ENCODE data around the gene PCSK6.
"Not testable (repeated sequence)": the region's sequence is repeated elsewhere in the genome, so short reads cannot be mapped to it uniquely, and the experiment has no call there.

The PCSK6 gene

DNA sequence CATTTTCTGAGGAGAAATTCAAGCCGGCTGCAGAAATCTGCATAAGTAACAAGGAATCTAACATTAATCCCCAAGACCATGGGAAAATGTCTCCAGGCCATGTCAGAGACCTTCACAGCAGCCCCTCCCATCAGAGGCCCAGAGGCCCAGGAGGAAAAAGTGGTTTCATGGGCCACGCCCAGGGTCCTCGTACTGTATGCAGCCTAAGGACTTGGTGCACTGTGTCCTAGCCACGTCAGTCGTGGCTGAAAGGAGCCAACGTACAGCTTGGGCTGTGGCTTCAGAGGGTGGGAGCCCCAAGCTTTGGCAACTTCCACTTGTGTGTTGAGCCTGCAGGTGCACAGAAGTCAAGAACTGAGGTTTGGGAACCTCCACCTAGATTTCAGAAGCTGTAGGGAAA lies 73.0 kb downstream of the PCSK6 start:
- not testable (repeated sequence) for H3K4me3 Mint-ChIP-seq; H3K27ac Mint-ChIP-seq; H3K36me3 Mint-ChIP-seq; H3K9me3 Mint-ChIP-seq (ENCODE audit: low read depth); H3K27me3 Mint-ChIP-seq; H3K4me1 Mint-ChIP-seq (ENCODE audit: low read depth)

DNA sequence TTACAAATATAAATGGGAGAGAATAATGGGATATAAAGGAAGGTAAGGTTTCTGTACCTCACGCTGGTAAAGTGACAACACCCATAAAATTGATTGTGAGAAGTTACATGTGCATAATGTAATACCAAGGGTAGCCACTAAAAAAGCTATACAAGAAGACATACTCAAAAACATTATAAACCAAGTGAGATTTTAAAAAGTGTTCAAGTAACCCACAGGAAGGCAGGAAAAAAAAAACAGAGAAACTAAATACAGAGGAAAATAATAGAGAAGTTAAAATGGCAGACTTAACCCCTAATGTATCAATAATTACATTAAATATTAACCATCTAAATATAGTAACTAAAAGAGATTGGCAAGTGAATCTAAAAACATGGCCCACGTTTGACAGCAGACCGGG lies 76.3 kb downstream of the PCSK6 start:
- H3K27me3 Mint-ChIP-seq: peaks cover 2% of the 10 kb centered on the region
- no peaks in the 10 kb centered on the region for H3K4me1 Mint-ChIP-seq (ENCODE audit: low read depth)
- H3K4me3 Mint-ChIP-seq: no peak overlapping the region
- H3K9me3 Mint-ChIP-seq (ENCODE audit: low read depth): no peaks in the 10 kb centered on the region
- H3K36me3 Mint-ChIP-seq: no peaks in the 10 kb centered on the region
- H3K27ac Mint-ChIP-seq: no peak overlapping the region

DNA sequence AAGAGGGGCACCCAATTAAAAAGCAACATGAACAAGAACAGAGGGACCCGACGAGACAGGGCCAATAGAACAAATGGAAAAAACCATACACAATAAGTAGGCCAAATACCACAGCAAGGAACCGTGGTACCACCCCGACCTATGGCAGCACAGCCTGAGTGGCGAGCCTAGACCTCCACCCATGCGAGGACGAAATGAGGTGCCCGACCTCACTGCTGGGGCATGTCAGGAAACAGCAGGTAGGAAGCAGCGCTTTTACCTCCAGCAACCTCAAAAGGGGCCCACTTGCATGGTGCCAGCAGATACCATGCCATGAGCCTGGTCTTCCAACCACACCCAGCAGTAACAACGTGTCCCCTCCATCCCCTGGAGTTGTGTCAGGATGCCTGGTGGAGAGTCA lies 77.9 kb downstream of the PCSK6 start:
- H3K4me1 Mint-ChIP-seq (ENCODE audit: low read depth): peaks cover 6% of the 10 kb centered on the region
- no peak overlapping the region for H3K27ac Mint-ChIP-seq

DNA sequence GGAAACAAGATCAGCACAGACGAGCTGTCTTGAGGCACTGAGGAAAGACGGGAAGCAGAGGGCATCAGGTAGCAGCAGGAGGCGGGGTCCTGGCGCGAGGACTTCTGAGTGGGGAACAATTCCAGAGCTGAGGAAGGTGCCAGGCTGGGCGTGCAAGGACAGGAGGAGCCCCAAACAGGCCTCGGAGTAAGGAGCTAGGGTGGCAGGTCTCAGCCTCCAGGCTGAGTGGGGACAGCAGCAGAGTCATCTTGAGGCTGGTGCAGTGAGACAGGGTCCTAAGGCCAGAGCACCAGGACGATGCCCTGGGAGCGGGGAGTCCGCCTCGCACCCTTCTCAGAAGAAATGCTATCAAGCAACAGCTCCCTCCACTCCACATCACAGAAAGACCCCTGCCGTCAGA lies 78.4 kb downstream of the PCSK6 start:
- Mint-ChIP-seq H3K27ac (no peak overlapping the region), H3K9me3 (ENCODE audit: low read depth) (no peaks in the 10 kb centered on the region), H3K27me3 (peaks cover 3% of the 10 kb centered on the region), H3K4me3 (no peak overlapping the region), H3K36me3 (no peaks in the 10 kb centered on the region), H3K4me1 (ENCODE audit: low read depth) (peaks cover 6% of the 10 kb centered on the region)

More for the DNA sequence above, 77.9 kb downstream of the PCSK6 start:
- H3K36me3 Mint-ChIP-seq: no peaks in the 10 kb centered on the region
- peaks cover 4% of the 10 kb centered on the region for H3K27me3 Mint-ChIP-seq
- H3K9me3 Mint-ChIP-seq (ENCODE audit: low read depth): no peaks in the 10 kb centered on the region
- H3K4me3 Mint-ChIP-seq: no peak overlapping the region

DNA sequence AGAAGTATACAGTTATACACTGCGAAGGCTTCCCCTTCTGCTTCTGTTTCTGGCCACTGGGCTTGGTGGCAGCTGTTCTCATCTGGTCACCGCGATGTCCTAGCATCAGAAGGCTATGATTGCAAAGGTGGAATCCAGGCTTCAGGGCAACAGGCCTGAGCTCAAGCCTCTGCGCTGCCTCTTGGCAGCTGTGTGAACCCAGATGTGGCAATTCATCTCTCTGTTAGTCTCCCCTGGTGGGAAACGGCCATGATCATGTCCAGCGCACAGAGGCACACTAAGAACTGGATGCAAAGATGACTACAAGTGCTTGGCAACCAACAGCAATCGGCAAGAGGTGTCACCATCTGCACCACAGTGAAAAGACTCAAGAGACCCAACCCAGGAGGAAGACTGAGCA lies 78.9 kb downstream of the PCSK6 start:
- no peak overlapping the region for H3K4me3 Mint-ChIP-seq
- H3K27me3 Mint-ChIP-seq: peaks cover 2% of the 10 kb centered on the region
- no peaks in the 10 kb centered on the region for H3K36me3 Mint-ChIP-seq
- H3K4me1 Mint-ChIP-seq (ENCODE audit: low read depth): peaks cover 6% of the 10 kb centered on the region
- H3K9me3 Mint-ChIP-seq (ENCODE audit: low read depth): no peaks in the 10 kb centered on the region
- H3K27ac Mint-ChIP-seq: no peak overlapping the region

DNA sequence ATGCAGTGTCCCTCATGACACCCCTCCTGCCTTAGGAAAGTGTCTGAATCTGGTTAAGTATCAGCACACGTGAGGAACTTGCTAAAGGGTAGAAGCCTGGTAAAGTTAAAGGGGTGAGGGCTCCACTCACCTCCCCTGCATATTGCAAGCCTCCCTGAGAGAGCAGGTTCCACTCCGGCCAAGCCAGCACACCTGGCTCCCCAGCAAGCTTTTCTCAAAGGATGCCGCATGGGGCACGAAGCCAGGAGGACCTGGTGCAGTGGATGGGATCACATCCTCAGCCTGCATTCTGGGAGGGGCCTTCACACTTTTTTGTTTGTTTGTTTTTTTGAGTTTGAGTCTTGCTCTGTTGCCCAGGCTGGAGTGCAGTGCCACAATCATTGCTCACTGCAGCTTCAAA lies 79.9 kb downstream of the PCSK6 start:
- H3K27ac Mint-ChIP-seq: no peak overlapping the region
- H3K27me3 Mint-ChIP-seq: peaks cover 2% of the 10 kb centered on the region
- H3K4me3 Mint-ChIP-seq: no peak overlapping the region
- peaks cover 6% of the 10 kb centered on the region for H3K4me1 Mint-ChIP-seq (ENCODE audit: low read depth)
- no peaks in the 10 kb centered on the region for H3K9me3 Mint-ChIP-seq (ENCODE audit: low read depth)
- H3K36me3 Mint-ChIP-seq: no peaks in the 10 kb centered on the region

DNA sequence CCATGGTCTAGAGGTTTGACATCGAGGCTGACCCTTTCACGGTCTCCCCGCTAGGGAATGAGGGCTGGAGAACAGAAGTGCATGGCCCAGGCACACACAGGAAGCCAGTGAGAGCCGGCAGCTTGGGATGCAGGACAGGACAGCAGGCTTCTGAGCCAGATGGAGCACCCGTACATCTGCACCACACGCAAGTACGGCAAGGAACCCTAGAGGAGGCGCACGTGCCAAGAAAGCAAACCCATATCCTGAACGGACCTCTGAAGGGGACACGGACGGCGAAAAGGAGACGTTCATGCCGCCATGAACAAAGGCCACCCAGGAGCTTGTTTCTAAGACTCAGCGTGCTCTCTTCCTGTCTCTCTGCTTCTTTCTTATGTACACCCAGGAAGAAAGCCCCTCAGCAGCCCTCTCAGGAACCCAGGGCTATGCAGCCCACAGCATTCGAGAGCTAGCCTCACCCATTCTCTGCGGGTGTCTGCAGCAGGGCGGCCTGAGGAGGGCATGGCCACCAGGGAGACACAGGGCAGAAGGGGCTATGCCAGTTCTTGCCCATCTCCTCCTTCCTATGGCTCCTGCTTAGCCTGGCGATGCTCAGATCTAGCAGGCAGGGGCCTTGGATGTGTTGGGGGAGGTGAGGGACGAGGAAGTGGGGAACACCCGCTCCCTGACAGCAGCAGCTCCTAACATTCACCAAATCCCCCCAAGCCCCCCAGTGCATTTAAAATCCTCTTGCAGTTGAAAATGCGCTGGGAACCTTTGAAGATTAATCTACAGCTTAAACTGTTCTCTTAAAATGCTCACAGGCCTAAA lies 81.3 kb downstream of the PCSK6 start:
- H3K9me3 Mint-ChIP-seq (ENCODE audit: low read depth): no peaks in the 10 kb centered on the region
- peaks cover 2% of the 10 kb centered on the region for H3K27me3 Mint-ChIP-seq
- no peak overlapping the region for H3K4me3 Mint-ChIP-seq
- H3K27ac Mint-ChIP-seq: no peak overlapping the region
- peaks cover 6% of the 10 kb centered on the region for H3K4me1 Mint-ChIP-seq (ENCODE audit: low read depth)
- H3K36me3 Mint-ChIP-seq: no peaks in the 10 kb centered on the region

DNA sequence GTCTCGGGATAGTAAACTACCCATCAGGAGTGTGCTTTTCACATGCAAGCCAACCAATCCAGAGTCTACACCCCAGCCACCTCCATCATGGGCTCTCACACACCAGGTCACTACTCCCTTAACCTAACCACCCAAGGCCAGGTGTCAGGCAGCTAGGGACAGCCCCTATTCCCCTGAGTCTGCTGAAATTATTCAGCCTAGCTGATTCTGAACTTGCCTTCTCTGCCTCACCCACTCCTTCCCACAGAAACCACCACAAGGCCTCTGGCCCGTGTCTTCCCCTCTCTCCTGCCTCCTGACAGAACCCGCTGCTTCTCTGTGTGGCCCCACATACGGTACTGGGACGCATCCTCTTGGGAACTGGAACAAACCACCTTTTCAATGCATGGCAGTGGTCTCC lies 82.1 kb downstream of the PCSK6 start:
- H3K4me3 Mint-ChIP-seq: no peak overlapping the region
- H3K9me3 Mint-ChIP-seq (ENCODE audit: low read depth): no peaks in the 10 kb centered on the region
- no peaks in the 10 kb centered on the region for H3K36me3 Mint-ChIP-seq
- peaks cover 2% of the 10 kb centered on the region for H3K27me3 Mint-ChIP-seq
- H3K4me1 Mint-ChIP-seq (ENCODE audit: low read depth): peaks cover 6% of the 10 kb centered on the region
- no peak overlapping the region for H3K27ac Mint-ChIP-seq

DNA sequence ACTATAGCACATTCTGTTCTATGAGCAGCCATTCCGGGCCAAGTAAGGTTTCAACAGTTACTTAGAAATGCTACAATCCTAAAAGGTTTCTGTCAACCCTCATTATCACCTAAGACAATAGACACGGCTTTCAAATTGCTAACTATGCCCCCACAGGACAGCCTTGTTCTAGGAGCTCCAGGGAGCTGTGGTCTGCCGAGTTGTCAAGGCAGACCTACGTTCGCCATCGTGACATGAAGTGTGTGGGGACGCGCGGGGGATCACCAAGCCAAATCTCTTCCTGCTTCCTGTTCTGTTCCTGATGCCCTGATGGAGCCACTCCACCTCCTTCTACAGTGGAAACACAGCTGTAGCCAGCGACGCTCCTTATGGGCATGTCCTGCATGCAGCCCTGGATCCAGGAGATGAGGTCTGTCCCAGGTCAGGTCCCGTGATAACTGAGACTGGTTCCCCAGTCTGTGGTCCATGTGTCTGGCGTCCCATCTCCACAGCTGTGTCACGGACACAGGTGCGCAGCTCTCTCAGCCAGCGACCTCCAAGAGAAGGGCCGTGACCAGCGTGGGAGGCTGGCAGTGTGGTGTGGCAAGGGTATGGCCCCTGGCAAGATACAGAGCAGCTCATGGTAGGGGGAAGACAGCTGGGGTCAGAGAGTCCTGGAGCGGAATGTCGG lies 82.8 kb downstream of the PCSK6 start:
- Mint-ChIP-seq H3K27me3 (peaks cover 2% of the 10 kb centered on the region), H3K9me3 (ENCODE audit: low read depth) (no peaks in the 10 kb centered on the region), H3K36me3 (no peaks in the 10 kb centered on the region), H3K27ac (no peak overlapping the region), H3K4me3 (no peak overlapping the region), H3K4me1 (ENCODE audit: low read depth) (peaks cover 6% of the 10 kb centered on the region)

DNA sequence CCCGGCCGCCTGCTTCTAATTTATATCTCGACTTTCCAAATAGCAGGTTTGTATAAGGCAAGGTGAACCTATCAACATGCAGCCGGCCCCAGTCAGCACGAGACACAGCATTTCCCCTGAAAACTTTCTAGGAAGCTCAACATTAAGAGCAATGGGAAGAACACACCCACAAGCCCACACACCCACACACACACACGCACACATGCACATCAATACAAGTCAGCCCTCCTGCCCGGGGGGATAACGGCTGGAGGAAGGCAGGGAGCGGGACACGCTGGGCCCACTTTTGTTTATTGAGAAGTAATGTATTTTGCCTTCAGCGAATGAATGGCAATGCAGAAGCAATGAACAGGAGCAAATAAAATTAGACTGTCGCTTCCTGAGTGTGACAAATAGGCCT lies 83.5 kb downstream of the PCSK6 start:
- Mint-ChIP-seq H3K36me3 (no peaks in the 10 kb centered on the region), H3K4me3 (no peak overlapping the region), H3K9me3 (ENCODE audit: low read depth) (no peaks in the 10 kb centered on the region), H3K4me1 (ENCODE audit: low read depth) (peaks cover 6% of the 10 kb centered on the region), H3K27ac (no peak overlapping the region), H3K27me3 (peaks cover 2% of the 10 kb centered on the region)

DNA sequence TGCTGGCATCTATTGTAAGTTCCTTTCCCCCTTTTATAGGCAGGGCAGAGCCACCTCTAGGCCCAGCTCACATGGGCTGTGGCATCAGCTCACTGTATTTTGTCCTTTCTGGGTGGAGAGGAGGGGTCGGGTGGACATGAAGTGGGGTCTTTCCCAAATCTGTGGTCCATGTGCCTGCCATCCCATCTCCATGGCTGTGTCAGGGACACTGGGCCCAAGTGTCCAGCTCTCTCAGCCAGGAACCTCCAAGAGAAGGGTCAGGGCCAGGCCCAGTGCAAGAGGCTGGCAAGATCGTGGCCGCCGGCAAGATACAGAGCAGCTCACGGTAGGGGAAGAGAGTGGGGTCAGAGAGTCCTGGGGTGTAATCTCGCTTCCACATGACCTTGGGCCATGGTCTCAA lies 85.3 kb downstream of the PCSK6 start:
- H3K27ac Mint-ChIP-seq: no peak overlapping the region
- H3K36me3 Mint-ChIP-seq: no peaks in the 10 kb centered on the region
- H3K27me3 Mint-ChIP-seq: peaks cover 9% of the 10 kb centered on the region
- no peaks in the 10 kb centered on the region for H3K9me3 Mint-ChIP-seq (ENCODE audit: low read depth)
- H3K4me3 Mint-ChIP-seq: no peak overlapping the region
- H3K4me1 Mint-ChIP-seq (ENCODE audit: low read depth): peaks cover 6% of the 10 kb centered on the region

DNA sequence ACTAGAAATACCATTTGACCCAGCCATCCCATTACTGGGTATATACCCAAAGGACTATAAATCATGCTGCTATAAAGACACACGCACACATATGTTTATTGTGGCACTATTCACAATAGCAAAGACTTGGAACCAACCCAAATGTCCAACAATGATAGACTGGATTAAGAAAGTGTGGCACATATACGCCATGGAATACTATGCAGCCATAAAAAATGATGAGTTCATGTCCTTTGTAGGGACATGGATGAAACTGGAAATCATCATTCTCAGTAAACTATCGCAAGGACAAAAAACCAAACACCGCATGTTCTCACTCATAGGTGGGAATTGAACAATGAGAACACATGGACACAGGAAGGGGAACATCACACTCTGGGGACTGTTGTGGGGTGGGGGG lies 86.6 kb downstream of the PCSK6 start:
- not testable (repeated sequence) for H3K27ac Mint-ChIP-seq; H3K36me3 Mint-ChIP-seq; H3K9me3 Mint-ChIP-seq (ENCODE audit: low read depth); H3K4me1 Mint-ChIP-seq (ENCODE audit: low read depth); H3K4me3 Mint-ChIP-seq
- peaks cover 12% of the 10 kb centered on the region for H3K27me3 Mint-ChIP-seq

DNA sequence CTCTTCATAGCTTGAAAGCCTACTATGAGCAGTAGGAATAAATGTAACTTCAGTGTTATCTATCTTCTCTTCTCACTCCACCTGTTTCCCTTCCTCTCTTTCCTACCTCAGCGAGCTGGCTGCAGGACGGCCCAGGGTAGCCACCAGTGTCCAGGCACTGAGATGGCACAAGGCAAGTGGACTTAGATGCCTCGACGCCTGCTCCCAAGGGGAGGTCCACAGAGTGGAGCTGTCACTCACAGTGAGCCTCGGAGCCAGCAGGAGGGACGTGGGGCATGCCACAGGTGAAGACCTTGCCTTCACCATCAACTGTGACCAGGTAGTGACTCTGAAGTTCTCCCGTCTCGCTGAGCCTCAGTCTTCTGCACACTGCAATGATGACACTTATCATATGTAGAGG lies 88.2 kb downstream of the PCSK6 start:
- no peaks in the 10 kb centered on the region for H3K36me3 Mint-ChIP-seq
- H3K27ac Mint-ChIP-seq: no peak overlapping the region
- H3K4me1 Mint-ChIP-seq (ENCODE audit: low read depth): peaks cover 7% of the 10 kb centered on the region
- H3K9me3 Mint-ChIP-seq (ENCODE audit: low read depth): no peaks in the 10 kb centered on the region
- peaks cover 10% of the 10 kb centered on the region for H3K27me3 Mint-ChIP-seq
- no peak overlapping the region for H3K4me3 Mint-ChIP-seq

DNA sequence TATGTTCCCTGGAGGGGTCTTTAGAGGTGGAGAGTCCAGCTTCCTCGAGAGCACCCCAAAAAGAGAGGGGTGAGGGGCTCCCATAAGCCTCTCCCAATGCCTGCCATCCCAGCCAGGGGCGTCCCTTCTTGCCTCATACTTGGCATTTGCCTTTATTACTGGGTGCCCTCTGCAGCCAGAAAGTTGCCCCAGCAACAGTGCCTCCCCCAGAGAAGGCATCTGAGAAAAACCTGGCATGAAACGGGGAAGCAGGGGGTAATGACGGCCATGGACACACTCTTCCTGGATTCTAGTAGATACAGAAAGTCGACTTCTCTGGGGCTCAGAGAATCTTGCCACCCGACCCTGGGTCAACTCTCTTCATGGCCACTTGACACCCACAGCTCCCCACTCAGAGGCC lies 90.1 kb downstream of the PCSK6 start:
- Mint-ChIP-seq H3K36me3 (no peaks in the 10 kb centered on the region), H3K27me3 (peaks cover 18% of the 10 kb centered on the region), H3K9me3 (ENCODE audit: low read depth) (no peaks in the 10 kb centered on the region), H3K4me3 (no peak overlapping the region), H3K27ac (no peak overlapping the region), H3K4me1 (ENCODE audit: low read depth) (peaks cover 7% of the 10 kb centered on the region)

DNA sequence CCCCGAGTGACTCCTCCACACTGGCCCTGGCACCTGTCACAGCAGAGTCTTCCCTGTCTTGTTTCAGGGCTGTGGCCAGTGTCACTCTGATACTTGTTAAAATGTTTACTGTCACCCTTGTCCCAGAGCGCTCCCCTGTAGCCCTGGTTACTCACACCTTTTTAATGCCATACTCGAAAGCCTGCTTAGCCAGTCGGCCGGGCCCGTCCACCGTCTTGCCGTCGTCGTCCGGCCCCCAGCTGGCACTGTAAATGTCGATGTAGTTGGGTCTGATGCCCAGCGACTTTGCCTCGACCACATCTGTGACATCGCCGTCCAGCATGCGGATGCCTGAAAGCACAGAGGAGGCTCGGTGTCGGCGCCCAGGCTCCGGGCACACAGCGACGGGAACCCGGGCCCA lies 91.3 kb downstream of the PCSK6 start:
- H3K27me3 Mint-ChIP-seq: peaks cover 19% of the 10 kb centered on the region
- no peak overlapping the region for H3K27ac Mint-ChIP-seq
- H3K36me3 Mint-ChIP-seq: no peaks in the 10 kb centered on the region

DNA sequence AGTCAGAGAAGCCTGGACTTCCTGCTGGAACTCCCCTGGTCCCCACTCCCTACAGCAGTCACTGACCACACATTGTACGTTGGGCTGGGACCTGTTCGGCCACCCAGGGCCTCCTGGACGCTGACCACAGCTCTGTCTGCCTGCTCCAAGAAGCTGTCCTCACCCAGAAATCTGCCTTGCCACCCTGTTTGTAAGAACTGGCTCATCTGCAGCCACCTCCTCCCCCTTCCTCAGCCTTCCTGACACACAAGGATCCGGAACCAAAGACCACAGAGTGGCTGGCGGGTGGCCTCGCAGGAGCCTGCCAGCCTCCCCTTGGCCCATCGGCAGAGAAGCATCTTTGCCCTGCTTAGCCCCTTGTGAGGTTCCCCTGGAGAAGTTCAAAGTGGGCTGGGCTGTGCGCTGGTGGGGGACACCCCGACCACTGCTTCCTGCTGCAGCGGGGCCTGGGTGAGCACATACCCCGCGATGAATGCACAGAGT lies 91.9 kb downstream of the PCSK6 start:
- Mint-ChIP-seq H3K36me3 (no peaks in the 10 kb centered on the region), H3K4me3 (no peak overlapping the region), H3K9me3 (ENCODE audit: low read depth) (no peaks in the 10 kb centered on the region), H3K27ac (no peak overlapping the region), H3K4me1 (ENCODE audit: low read depth) (peaks cover 7% of the 10 kb centered on the region), H3K27me3 (peaks cover 19% of the 10 kb centered on the region)

More for the DNA sequence above, 91.3 kb downstream of the PCSK6 start:
- Mint-ChIP-seq H3K4me3 (no peak overlapping the region), H3K4me1 (ENCODE audit: low read depth) (peaks cover 7% of the 10 kb centered on the region), H3K9me3 (ENCODE audit: low read depth) (no peaks in the 10 kb centered on the region)

Measured in activated naive CD8-positive, alpha-beta T cell (primary cell).